ENCODE data around the gene ZNF254. TPM values are rescaled to one million over a fixed set of nuclear protein-coding genes. Genes with fewer than 3 reads are reported as not detected.

Gene ZNF254
- total and polyA plus RNA-seq, 2 of the 4 experiments (the other 2 are of a cell fraction): 4.4 to 8.8 TPM

DNA sequence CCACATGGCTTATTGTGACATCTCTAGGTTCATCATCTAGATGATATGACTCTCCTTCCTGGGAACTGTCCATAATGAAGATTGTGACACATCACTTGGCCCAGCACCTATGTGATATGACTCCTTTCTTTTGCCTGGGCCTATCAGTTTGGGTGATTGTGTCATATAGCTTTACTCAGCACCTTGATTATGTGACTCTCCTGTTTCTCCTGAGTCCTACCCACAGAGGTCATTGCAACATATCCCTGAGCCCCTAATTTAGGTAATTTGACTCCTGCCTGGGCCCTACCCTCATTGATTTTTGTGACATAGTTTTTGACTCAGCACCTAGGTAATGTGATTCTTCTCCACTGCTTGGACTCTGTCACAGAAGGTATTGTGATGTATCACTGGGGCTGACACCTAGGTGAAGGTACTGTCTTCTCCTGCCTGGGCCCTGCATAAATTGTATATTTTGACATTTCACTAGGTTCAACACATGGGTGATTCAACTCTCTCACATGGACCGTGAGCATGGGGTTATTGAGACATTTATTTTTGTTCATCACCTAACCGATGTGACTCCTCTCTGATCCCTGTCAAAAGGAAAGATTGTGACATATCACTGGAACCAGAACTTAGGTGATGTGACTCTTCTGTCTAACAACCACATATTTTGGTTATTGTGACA, 26.2 kb upstream of the ZNF254 start:
- BruUV-seq (replicated peaks): no TSS peak

More for the DNA sequence above, 26.2 kb upstream of the ZNF254 start:
- ATAC-seq (ENCODE audit: low read depth) (no peak), DNase-seq (peak; percentile 18)
- in situ Hi-C loops (cut with MboI; ENCODE audit: low sequenced_read_pairs) (no loop called here), dilution Hi-C loops (cut with HindIII; ENCODE audit: low sequenced_read_pairs, unreplicated experiment) (no loop called here), intact Hi-C loops (cut with micrococcal nuclease) (no loop called here)
- Histone ChIP-seq H3K27ac (ENCODE audit: insufficient read depth, low read length) (no peak overlapping the region), H4K91ac (ENCODE audit: insufficient read depth, low read depth, low read length) (no peak overlapping the region), H4K8ac (ENCODE audit: low read depth in 2 of 2, low read length in 2 of 2) (no peak overlapping the region), H2BK120ac (ENCODE audit: low read depth, low read length) (no peak overlapping the region), H3K4ac (ENCODE audit: low read depth, low read length) (no peak overlapping the region), H4K5ac (ENCODE audit: low read depth, low read length) (no peak overlapping the region), H3K4me3 (ENCODE audit: insufficient read depth, low read depth, low read length) (no peak overlapping the region), H3K79me1 (ENCODE audit: low read depth in 1 of 2, low read length in 2 of 2) (peaks cover 24 to 28% of the 10 kb centered on the region in 2 experiments), H3K27me3 (ENCODE audit: control insufficient read depth, insufficient read depth, low read length) (no peaks in the 10 kb centered on the region), H4K20me1 (ENCODE audit: insufficient read depth, low read length) (no peaks in the 10 kb centered on the region; the same call in 1 of the 2 replicates), H3K36me3 (ENCODE audit: control insufficient read depth, insufficient read depth, low read length) (peaks cover 39% of the 10 kb centered on the region), H3K14ac (replicated peaks; ENCODE audit: low read depth, low read length) (no peak overlapping the region), H2AK5ac (ENCODE audit: low read depth, low read length) (no peak overlapping the region), H2AK9ac (replicated peaks; ENCODE audit: low read depth, low read length, poor library complexity) (no peak overlapping the region), H2BK5ac (ENCODE audit: low read depth, low read length, poor library complexity, severe bottlenecking) (no peak overlapping the region), H2AFZ (replicated peaks; ENCODE audit: low read length, poor library complexity) (no peak overlapping the region), H3K4me1 (ENCODE audit: control insufficient read depth, insufficient read depth, low read length) (no peaks in the 10 kb centered on the region), H3K18ac (ENCODE audit: low read depth, low read length) (no peak overlapping the region), H3K4me2 (ENCODE audit: low read depth, low read length) (no peak overlapping the region), H3K9ac (ENCODE audit: low read depth, low read length) (no peak overlapping the region), H2BK15ac (ENCODE audit: low read depth, low read length) (no peak overlapping the region), H3K23ac (ENCODE audit: low read depth, low read length) (no peak overlapping the region), H3K56ac (ENCODE audit: extremely low read depth, insufficient read depth, low read length) (no peak overlapping the region), H3K9me3 (ENCODE audit: control insufficient read depth, insufficient read depth, low read length) (no peaks in the 10 kb centered on the region), H2BK20ac (ENCODE audit: low read depth, low read length) (no peak overlapping the region), H3K9me1 (ENCODE audit: insufficient read depth, low read length) (peaks cover 16% of the 10 kb centered on the region; the same call in 1 of the 2 replicates)
- ChIA-PET POLR2A (ENCODE audit: unreplicated experiment) (no interaction called here), CTCF (no interaction called here)
- WGBS, 2 experiments (ENCODE audit: extremely low coverage in 2 of 2, insufficient read length in 1 of 2): no CpG with 5 or more reads among the region's 2 CpGs
- TF ChIP-seq CHD1 (IDR thresholded peaks at IDR 0.05; ENCODE audit: low read depth, low read length) (no peak), POLR2A (IDR thresholded peaks at IDR 0.05; ENCODE audit: low read depth, low read length) (no peak), CEBPB (IDR thresholded peaks at IDR 0.05; ENCODE audit: low read depth, low read length) (peak; percentile 43)

All from IMR-90 (cell line).